ENCODE measurements around the gene C1QTNF3.
"Not testable (repeated sequence)": the region's sequence is repeated elsewhere in the genome, so short reads cannot be mapped to it uniquely, and the experiment has no call there.

C1QTNF3 gene

DNA sequence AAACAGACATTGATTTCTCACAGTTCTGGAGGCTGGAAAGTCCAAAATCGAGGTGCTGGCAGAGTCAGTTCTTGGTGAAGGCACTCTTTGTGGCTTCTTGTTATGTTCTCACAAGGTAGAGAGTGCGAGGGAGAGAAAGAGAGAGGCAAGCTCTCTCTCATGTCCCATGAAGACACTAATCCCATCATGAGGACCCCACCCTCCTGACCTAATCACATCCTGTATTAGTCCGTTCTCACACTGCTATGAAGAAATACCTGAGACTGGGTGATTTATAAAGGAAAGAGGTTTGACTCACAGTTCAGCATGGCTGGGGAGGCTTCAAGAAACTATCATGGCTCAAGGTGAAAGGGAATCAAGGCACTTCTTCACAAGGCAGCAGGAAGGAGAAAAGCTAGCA is 29.5 kb downstream of the C1QTNF3 start:
- Histone ChIP-seq H3K9ac (ENCODE audit: low read length) (no peak overlapping the region), H3K4me3 (ENCODE audit: low read length) (no peak overlapping the region), H3K27ac (ENCODE audit: low read depth, low read length) (no peak overlapping the region), H3K27me3 (ENCODE audit: control insufficient read depth, insufficient read depth, low read length) (no peaks in the 10 kb centered on the region), H3K4me1 (ENCODE audit: control insufficient read depth, insufficient read depth, low read length) (peaks cover 7% of the 10 kb centered on the region), H3K36me3 (ENCODE audit: control insufficient read depth, insufficient read depth, low read length) (no peaks in the 10 kb centered on the region)

- no peak overlapping the region for H3K9ac ChIP-seq (ENCODE audit: low read length)
- H3K36me3 ChIP-seq (ENCODE audit: control insufficient read depth, insufficient read depth, low read length): no peaks in the 10 kb centered on the region
- peaks cover 7% of the 10 kb centered on the region for H3K4me1 ChIP-seq (ENCODE audit: control insufficient read depth, insufficient read depth, low read length)
- H3K4me3 ChIP-seq (ENCODE audit: low read length): no peak overlapping the region
- no peaks in the 10 kb centered on the region for H3K27me3 ChIP-seq (ENCODE audit: control insufficient read depth, insufficient read depth, low read length)
- H3K27ac ChIP-seq (ENCODE audit: low read depth, low read length): no peak overlapping the region
These were observed 30.2 kb downstream of the C1QTNF3 start for GRCh38 chr5:34012791-34013190.

DNA sequence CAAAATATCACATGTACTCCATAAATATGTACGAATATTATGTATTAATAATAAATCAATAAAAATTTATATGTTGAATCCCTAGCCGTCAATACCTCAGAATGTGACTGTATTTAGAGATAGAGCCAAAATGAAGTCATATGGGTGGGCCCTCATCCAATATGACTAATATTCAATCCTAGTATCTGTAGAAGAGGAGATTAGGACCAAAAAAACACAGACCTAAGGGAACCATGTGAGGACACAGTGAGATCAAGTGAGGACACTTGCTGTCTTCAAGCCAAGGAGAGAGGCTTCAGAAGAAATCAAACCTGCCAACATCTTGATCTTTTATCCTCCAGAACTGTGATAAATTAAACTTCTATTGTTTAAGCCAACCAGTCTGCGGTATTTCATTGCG is 31.5 kb downstream of the C1QTNF3 start:
- no peaks in the 10 kb centered on the region for H3K27me3 ChIP-seq (ENCODE audit: control insufficient read depth, insufficient read depth, low read length)
- no peak overlapping the region for H3K27ac ChIP-seq (ENCODE audit: low read depth, low read length)
- no peak overlapping the region for H3K4me3 ChIP-seq (ENCODE audit: low read length)
- H3K9ac ChIP-seq (ENCODE audit: low read length): no peak overlapping the region
- no peaks in the 10 kb centered on the region for H3K36me3 ChIP-seq (ENCODE audit: control insufficient read depth, insufficient read depth, low read length)
- H3K4me1 ChIP-seq (ENCODE audit: control insufficient read depth, insufficient read depth, low read length): peaks cover 12% of the 10 kb centered on the region

DNA sequence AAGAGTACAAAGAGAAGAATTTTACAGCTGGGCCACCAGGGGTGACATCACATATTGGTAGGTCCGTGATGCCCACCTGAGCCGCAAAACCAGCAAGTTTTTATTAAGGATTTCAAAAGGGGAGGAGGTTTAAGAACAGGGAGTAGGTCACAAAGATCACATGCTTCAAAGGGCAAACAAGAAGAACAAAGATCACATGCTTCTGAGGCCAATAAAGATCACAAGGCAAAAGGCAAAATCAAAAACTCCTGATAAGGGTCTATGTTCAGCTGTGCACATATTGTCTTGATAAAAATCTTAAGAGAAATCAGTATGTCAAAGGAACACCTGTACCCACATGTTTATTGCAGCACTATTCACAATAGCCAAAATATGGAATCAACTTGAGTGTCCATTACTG is 32.9 kb downstream of the C1QTNF3 start:
- not testable (repeated sequence) for H3K27me3 ChIP-seq (ENCODE audit: control insufficient read depth, insufficient read depth, low read length); H3K27ac ChIP-seq (ENCODE audit: low read depth, low read length); H3K36me3 ChIP-seq (ENCODE audit: control insufficient read depth, insufficient read depth, low read length); H3K9ac ChIP-seq (ENCODE audit: low read length); H3K4me3 ChIP-seq (ENCODE audit: low read length)
- H3K4me1 ChIP-seq (ENCODE audit: control insufficient read depth, insufficient read depth, low read length): peaks cover 17% of the 10 kb centered on the region

DNA sequence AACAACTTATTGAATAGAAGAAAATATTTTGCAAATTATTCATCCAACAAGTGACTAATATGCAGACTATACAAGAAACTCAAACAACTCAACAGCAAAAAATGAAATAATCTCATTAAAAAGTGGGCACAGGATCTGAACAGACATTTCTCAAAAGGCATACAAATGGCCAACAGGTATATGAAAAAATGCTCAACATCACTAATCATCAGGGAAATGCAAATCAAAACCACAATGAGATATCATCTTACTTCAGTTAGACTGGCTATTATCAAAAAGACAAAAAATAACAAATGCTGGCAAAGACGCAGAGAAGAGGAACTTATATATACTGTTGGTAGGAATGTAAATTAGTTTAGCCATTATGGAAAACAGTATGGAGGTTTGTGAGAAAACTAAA is 33.4 kb downstream of the C1QTNF3 start:
- H3K4me1 ChIP-seq (ENCODE audit: control insufficient read depth, insufficient read depth, low read length): peaks cover 17% of the 10 kb centered on the region
- no peak overlapping the region for H3K4me3 ChIP-seq (ENCODE audit: low read length)
- no peak overlapping the region for H3K9ac ChIP-seq (ENCODE audit: low read length)
- H3K27me3 ChIP-seq (ENCODE audit: control insufficient read depth, insufficient read depth, low read length): no peaks in the 10 kb centered on the region
- H3K36me3 ChIP-seq (ENCODE audit: control insufficient read depth, insufficient read depth, low read length): peaks cover 2% of the 10 kb centered on the region
- no peak overlapping the region for H3K27ac ChIP-seq (ENCODE audit: low read depth, low read length)

DNA sequence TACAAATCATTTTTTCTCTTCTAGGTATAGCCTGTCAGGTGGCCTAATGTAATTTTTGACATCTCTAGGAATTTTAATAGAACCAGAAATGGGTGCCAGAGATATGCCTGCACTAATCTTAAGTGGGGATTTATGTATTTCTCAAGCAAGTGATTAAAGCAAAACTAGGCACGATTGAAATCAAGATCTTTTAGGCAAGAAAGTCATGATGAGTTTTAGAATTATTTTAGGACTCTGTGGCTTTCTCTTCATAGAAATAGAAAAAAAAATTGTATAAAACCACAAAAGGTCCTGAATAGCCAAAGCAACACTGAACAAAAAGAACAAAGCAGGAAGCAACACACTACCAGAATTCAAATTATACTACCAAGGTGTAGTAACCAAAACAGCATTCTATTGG is 34.2 kb downstream of the C1QTNF3 start:
- Histone ChIP-seq H3K4me1 (ENCODE audit: control insufficient read depth, insufficient read depth, low read length) (peaks cover 17% of the 10 kb centered on the region), H3K4me3 (ENCODE audit: low read length) (peak overlapping the region; percentile 94), H3K27me3 (ENCODE audit: control insufficient read depth, insufficient read depth, low read length) (no peaks in the 10 kb centered on the region), H3K9ac (ENCODE audit: low read length) (no peak overlapping the region), H3K36me3 (ENCODE audit: control insufficient read depth, insufficient read depth, low read length) (peaks cover 2% of the 10 kb centered on the region), H3K27ac (ENCODE audit: low read depth, low read length) (peak overlapping the region; percentile 91)

DNA sequence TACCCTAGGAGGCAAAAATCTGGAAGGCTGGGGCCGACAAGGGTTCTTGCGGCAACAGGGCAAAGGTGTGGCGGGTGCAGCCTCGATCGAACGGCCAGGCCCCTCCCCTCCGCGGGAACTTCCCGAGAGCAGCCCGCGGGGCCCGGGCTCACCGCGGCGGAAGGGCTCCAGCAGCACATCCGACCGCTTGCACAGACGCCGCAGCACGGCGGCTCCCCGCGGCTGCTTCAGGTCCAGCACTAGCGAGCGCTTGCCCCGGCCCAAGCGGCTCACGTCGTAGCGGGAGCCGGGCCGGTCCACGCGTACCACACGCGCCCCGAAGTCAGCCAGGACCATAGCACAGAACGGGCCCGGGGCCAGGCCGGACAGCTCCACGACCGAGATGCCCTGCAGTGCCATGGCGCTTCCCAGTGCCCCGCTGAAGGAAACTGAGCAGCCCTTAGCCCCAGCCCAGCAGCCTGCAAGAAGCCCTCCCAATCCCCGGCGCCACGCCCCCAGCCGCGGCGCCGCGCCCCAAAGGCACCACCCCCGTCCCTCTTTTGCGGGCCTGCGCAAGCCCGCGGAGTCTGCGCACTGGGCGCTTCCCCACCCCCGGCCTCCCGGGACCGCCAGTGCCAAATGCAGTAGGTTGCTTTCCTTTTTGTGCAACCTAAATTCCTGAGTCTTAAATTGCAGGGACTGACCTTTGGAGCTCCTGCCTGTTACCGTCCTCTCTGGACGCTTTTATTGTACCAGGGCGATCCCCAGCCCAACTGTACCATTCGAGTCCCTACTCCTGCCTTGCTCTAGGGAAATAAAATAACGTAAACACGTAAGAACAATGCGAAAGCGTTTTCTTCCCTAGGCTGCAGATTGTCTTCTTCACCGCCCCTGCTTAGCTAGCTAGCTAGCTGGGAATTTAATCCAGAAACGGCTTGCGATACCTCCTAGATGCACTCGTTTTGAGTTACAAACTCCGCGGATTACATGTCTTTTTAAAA is 35.1 kb downstream of the C1QTNF3 start, which contains the start of gene AMACR:
Gene AMACR, minus strand, starts transcription at position 430 of the 980 bp plus-strand sequence. Its CDS starts 31 bp downstream, at position 399.
- Histone ChIP-seq H3K9ac (ENCODE audit: low read length) (peak within 1 kb of the TSS; percentile 59), H3K36me3 (ENCODE audit: control insufficient read depth, insufficient read depth, low read length) (peaks cover 3% of the 10 kb centered on the region), H3K27ac (ENCODE audit: low read depth, low read length) (peak within 1 kb of the TSS; percentile 91), H3K4me1 (ENCODE audit: control insufficient read depth, insufficient read depth, low read length) (peaks cover 15% of the 10 kb centered on the region), H3K27me3 (ENCODE audit: control insufficient read depth, insufficient read depth, low read length) (no peaks in the 10 kb centered on the region), H3K4me3 (ENCODE audit: low read length) (peak within 1 kb of the TSS; percentile 94)

DNA sequence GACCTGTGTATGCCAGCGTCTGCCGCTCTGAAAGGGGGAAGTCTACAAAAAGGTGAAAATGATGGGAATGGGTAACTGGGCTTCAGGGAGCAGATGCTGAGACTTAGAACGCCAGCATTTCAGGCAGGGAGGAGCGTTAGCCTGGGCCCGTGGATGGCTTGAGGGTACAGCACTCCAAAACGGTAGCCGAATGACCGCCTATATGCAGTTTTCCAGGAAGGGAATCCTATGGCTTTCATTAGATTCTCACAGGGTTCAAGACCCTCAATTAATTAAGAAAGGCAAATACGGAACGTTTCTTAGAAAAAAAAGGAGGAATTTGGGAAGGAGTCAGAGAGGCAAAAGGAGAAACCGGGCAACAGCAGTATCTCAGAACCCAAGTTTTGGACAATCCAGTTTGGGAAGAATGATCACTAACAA is 35.8 kb downstream of the C1QTNF3 start:
- Histone ChIP-seq H3K36me3 (ENCODE audit: control insufficient read depth, insufficient read depth, low read length) (peaks cover 9% of the 10 kb centered on the region), H3K27me3 (ENCODE audit: control insufficient read depth, insufficient read depth, low read length) (no peaks in the 10 kb centered on the region), H3K4me3 (ENCODE audit: low read length) (peak overlapping the region; percentile 94), H3K4me1 (ENCODE audit: control insufficient read depth, insufficient read depth, low read length) (peaks cover 15% of the 10 kb centered on the region), H3K27ac (ENCODE audit: low read depth, low read length) (peak overlapping the region; percentile 91), H3K9ac (ENCODE audit: low read length) (peak overlapping the region; percentile 59)

DNA sequence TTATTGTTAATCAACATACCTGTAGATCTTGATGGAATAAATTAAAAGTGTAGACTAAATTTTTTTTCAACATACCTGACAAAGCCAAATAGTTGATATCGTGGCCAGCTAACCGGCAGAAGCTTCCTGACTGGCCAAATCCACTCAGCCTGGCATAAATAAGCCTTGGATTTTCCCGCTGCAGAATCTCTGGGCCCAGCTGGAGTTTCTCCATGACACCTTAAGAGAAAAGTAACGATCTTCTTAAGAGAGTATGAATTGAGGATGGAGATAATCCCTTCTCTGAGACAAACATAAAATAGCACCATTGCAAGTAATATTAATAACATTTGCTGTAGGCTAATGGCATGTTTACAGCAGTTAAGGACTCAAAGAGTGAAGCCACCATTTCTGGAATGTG is 37.3 kb downstream of the C1QTNF3 start:
- peaks cover 9% of the 10 kb centered on the region for H3K36me3 ChIP-seq (ENCODE audit: control insufficient read depth, insufficient read depth, low read length)
- H3K4me1 ChIP-seq (ENCODE audit: control insufficient read depth, insufficient read depth, low read length): peaks cover 19% of the 10 kb centered on the region
- H3K27ac ChIP-seq (ENCODE audit: low read depth, low read length): no peak overlapping the region
- H3K27me3 ChIP-seq (ENCODE audit: control insufficient read depth, insufficient read depth, low read length): no peaks in the 10 kb centered on the region
- peak overlapping the region; percentile 94 for H3K4me3 ChIP-seq (ENCODE audit: low read length)
- H3K9ac ChIP-seq (ENCODE audit: low read length): no peak overlapping the region

DNA sequence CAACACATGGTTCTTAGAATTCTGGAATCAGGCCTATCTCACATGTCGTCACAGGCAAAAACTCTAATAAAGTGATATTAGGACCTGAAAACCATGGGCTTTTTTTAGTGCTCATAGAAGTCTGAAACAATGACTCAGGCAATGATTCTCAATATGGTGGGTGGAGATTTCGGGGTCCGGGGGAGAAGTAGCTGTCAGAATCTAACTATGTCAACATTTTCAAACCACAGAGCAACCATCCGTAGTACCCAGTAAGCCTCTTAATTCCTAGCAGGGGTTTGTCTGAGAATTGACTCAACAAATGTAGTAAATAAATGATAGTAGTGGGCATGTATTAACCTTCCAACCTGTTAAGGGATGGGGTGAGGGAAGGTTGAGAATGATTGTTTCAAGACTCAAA is 37.8 kb downstream of the C1QTNF3 start:
- peaks cover 19% of the 10 kb centered on the region for H3K4me1 ChIP-seq (ENCODE audit: control insufficient read depth, insufficient read depth, low read length)
- no peaks in the 10 kb centered on the region for H3K27me3 ChIP-seq (ENCODE audit: control insufficient read depth, insufficient read depth, low read length)
- peaks cover 9% of the 10 kb centered on the region for H3K36me3 ChIP-seq (ENCODE audit: control insufficient read depth, insufficient read depth, low read length)
- H3K4me3 ChIP-seq (ENCODE audit: low read length): no peak overlapping the region
- H3K27ac ChIP-seq (ENCODE audit: low read depth, low read length): no peak overlapping the region
- no peak overlapping the region for H3K9ac ChIP-seq (ENCODE audit: low read length)

DNA sequence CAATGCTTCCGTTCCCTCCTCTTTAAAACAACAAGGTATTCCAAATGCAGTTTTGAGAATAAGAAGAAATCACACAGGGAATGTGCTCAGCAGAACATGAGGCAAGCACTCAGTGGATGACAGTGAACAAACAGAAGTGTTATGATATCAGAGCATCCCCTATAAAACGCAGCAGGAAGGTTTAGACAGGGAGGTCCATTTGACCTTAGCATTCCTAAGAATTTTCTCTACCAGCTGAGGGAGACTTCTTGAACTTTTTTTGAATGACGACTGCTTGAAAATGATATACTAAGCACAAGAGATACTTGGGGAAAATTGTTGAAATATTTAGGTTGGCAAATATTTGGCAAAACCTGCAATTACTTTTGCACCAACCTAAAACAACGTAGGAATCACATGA is 39.1 kb downstream of the C1QTNF3 start:
- Histone ChIP-seq H3K36me3 (ENCODE audit: control insufficient read depth, insufficient read depth, low read length) (peaks cover 9% of the 10 kb centered on the region), H3K9ac (ENCODE audit: low read length) (no peak overlapping the region), H3K27me3 (ENCODE audit: control insufficient read depth, insufficient read depth, low read length) (no peaks in the 10 kb centered on the region), H3K4me1 (ENCODE audit: control insufficient read depth, insufficient read depth, low read length) (peaks cover 19% of the 10 kb centered on the region), H3K27ac (ENCODE audit: low read depth, low read length) (no peak overlapping the region), H3K4me3 (ENCODE audit: low read length) (no peak overlapping the region)

- Histone ChIP-seq H3K4me1 (ENCODE audit: control insufficient read depth, insufficient read depth, low read length) (peaks cover 16% of the 10 kb centered on the region), H3K36me3 (ENCODE audit: control insufficient read depth, insufficient read depth, low read length) (peaks cover 9% of the 10 kb centered on the region), H3K4me3 (ENCODE audit: low read length) (no peak overlapping the region), H3K27ac (ENCODE audit: low read depth, low read length) (no peak overlapping the region), H3K9ac (ENCODE audit: low read length) (no peak overlapping the region), H3K27me3 (ENCODE audit: control insufficient read depth, insufficient read depth, low read length) (no peaks in the 10 kb centered on the region)
These were observed 40.2 kb downstream of the C1QTNF3 start for GRCh38 chr5:34002629-34003328.
